Activated T-cell treated with anti-CD3 and anti-CD28 coated beads, Interleukin-2, amount 50 U/mL, for 48 hours (primary cell): ENCODE results near the gene RNASE12.
"Not testable (repeated sequence)": the region's sequence is repeated elsewhere in the genome, so short reads cannot be mapped to it uniquely, and the experiment has no call there.

ENCODE experiments used
- DNase-seq, 2 experiments: peaks; one replicate each; pipeline ENCODE4 v3.0.0-alpha.2; 2020

Gene RNASE12

GRCh38 chr14:20613094-20614037 lies 22.2 kb upstream of the RNASE12 start:
- peak; percentile 90 to 91 for DNase-seq

GRCh38 chr14:20612403-20612802 lies 21.2 kb upstream of the RNASE12 start:
- DNase-seq = no peak

GRCh38 chr14:20611277-20611676 lies 20.1 kb upstream of the RNASE12 start:
- DNase-seq = no peak

GRCh38 chr14:20610002-20610765 lies 19.0 kb upstream of the RNASE12 start:
- DNase-seq = peak; percentile 90 to 94

- peak; percentile 79 to 80 for DNase-seq
Measured at GRCh38 chr14:20609215-20610001, 18.2 kb upstream of the RNASE12 start.

GRCh38 chr14:20608383-20609110 lies 17.4 kb upstream of the RNASE12 start:
- no peak for DNase-seq

GRCh38 chr14:20607617-20608016 lies 16.4 kb upstream of the RNASE12 start:
- no peak for DNase-seq

GRCh38 chr14:20606902-20607242 lies 15.7 kb upstream of the RNASE12 start:
- DNase-seq = no peak

GRCh38 chr14:20606190-20606901 lies 15.2 kb upstream of the RNASE12 start:
- DNase-seq = no peak

- no peak for DNase-seq
Measured at GRCh38 chr14:20603813-20604690, 12.9 kb upstream of the RNASE12 start.

GRCh38 chr14:20602583-20602982 lies 11.4 kb upstream of the RNASE12 start:
- DNase-seq = no peak

GRCh38 chr14:20601522-20601921 lies 10.3 kb upstream of the RNASE12 start:
- no peak for DNase-seq

- DNase-seq = no peak
Measured at GRCh38 chr14:20597108-20597507, 5.9 kb upstream of the RNASE12 start.

- DNase-seq = not testable (repeated sequence)
Measured at GRCh38 chr14:20595726-20596125, 4.5 kb upstream of the RNASE12 start.

- DNase-seq = no peak
Measured at GRCh38 chr14:20592574-20592973, 1.4 kb upstream of the RNASE12 start.

GRCh38 chr14:20587489-20588154 lies 3.6 kb downstream of the RNASE12 start, which contains the start of gene RNASE11:
Gene RNASE11 (minus strand): TSS chr14:20588001.
- DNase-seq = no peak

- DNase-seq = no peak
Measured at GRCh38 chr14:20583908-20584307, 7.3 kb downstream of the RNASE12 start.

- DNase-seq = no peak
Measured at GRCh38 chr14:20583142-20583541, 8.0 kb downstream of the RNASE12 start.

GRCh38 chr14:20580242-20580641 lies 10.9 kb downstream of the RNASE12 start:
- DNase-seq = no peak
